Measurements from ENCODE around the gene NR6A1.

GRCh38 chr9:124659099-124659659 lies 111.9 kb downstream of the NR6A1 start:
- TF ChIP-seq CTCF (IDR thresholded peaks at IDR 0.05): no peak
- no peak for TF ChIP-seq POLR2A (IDR thresholded peaks at IDR 0.05)
